GM21786 (cell line): ENCODE data around the gene UBAC2.

Experiments used
- ATAC-seq: cut with Tn5 transposase; IDR thresholded peaks from one replicate; pipeline ENCODE4 v1.9.1; 2021; ENCODE audit not compliant: unreplicated experiment

The UBAC2 gene

GRCh38 chr13:99267927-99268326 lies 67.3 kb downstream of the UBAC2 start:
- ATAC-seq: no peak

GRCh38 chr13:99268822-99269221 lies 68.2 kb downstream of the UBAC2 start:
- ATAC-seq: no peak

DNA sequence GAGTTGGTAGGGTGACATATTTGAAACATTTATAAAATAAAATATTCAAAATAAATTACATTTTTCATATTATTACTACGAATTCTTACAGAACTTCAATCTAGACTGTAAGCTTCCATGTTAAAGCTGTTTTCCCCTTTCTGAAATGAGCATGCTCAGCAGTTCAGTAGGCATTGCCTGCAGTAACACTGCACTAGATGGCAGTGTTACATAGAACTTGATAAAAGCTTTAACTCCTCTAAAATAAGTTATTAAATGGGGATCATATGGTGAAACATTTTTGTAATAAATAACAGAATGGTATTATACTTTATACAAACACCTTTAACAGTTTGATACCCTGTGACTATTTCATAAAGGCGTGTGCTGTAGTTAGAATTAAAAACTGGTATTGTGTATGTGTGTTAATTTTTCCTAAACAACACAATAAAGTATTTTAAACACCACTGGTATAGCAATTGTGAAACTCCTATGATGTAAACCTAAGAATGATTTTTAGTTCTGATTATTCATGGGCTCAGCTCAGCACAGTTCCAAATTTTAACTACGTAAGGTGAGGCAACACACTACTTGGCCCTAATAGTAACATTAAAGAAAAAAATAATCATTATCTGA lies 69.1 kb downstream of the UBAC2 start:
- ATAC-seq: peak; percentile 74

DNA sequence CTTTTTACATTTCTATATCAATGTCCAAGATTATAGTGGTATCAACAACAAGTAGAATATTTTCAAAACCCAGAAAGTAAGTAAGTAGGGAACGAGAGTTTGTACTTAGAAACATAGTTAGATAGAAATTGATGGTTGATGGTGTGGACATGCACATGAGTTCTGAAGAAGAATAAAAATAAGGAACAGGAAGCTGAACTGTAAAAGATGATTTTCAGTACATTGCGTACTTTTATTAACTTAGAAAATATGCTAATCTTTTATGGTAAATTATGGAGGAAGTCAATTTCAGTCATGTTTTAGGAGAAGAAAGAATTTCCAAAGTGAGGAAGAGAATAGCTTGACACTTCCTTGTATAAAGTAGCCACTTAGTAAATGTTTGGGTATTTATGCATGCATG lies 69.9 kb downstream of the UBAC2 start:
- no peak for ATAC-seq

DNA sequence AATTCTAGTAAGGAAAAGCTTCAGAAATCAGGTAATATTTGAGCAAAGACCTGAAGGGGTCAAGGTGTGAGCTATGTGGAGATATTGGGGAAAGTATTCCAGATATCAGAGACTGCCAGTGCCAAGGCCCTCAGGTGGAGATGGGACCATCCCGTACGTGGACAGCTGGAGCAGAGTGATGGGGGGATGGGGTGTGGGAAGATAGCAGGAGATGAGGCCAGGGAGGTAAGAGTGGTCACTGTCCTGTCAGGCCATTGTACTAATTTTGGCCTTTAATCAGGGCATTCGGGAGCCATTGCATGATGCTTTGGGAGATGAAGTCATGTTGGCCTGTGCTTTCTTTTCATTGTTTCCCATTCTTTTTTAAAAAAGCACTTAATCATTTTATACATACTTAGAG lies 70.6 kb downstream of the UBAC2 start:
- ATAC-seq: no peak

- ATAC-seq: no peak
Measured at GRCh38 chr13:99272481-99272880, 71.8 kb downstream of the UBAC2 start.

GRCh38 chr13:99273128-99273527 lies 72.5 kb downstream of the UBAC2 start:
- ATAC-seq: no peak

GRCh38 chr13:99275093-99275469 lies 74.4 kb downstream of the UBAC2 start:
- ATAC-seq: no peak

DNA sequence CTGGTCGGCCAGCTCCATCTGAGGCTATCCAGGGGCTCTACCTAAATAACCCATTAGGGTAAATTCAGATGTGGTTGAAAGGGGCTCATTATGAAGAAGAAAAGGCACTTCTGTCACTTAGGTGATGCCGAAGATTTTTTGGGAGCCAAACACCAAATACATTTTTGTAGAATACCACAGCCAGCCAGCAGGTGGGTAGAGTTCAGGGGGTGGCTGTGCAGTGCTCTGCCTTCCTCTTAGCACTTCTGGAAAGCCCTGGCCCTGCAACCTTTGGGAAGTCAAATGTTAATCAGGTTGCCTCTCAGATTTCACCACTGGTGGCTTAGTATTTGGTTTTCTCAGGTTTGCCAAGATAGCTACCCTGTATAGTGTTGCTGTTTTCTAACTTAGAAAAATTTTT lies 76.1 kb downstream of the UBAC2 start:
- ATAC-seq: no peak

DNA sequence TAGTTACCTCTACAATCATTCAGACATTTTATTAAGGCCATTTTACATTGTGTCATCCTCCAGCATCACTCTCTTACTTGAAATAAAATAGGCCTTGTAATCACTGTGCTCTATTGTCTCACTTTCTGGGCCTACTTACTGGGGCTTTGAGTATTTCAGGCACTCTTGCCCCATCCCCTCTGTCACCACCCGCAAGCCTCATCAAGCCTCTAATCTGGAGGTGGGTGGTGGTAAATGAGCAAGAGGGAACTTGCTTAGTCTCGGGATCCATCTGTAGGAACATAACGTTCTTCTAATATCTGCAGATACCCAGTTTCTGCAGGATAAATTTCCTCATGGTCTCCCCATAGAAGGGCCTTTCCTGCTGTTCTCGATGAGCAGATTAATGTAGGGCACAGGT lies 77.0 kb downstream of the UBAC2 start:
- no peak for ATAC-seq

DNA sequence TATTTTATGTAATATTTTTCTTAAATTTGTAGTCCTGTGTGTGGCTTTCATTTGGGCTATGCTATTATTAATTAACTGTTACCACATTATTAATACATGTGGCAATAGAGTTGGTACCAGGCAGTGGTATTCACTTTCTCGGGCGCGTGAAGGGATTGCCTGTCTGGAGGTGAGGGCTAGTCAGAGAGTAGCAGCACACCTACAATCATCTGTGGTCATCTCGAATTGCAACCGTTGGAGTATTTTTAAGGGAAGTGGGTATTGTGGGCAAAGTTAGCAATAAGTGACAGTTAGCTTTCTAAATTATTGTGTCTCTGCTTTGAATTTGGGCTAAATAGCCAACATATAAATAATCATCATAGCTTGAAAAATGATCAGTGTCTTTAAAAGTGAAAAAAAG lies 77.5 kb downstream of the UBAC2 start:
- no peak for ATAC-seq

DNA sequence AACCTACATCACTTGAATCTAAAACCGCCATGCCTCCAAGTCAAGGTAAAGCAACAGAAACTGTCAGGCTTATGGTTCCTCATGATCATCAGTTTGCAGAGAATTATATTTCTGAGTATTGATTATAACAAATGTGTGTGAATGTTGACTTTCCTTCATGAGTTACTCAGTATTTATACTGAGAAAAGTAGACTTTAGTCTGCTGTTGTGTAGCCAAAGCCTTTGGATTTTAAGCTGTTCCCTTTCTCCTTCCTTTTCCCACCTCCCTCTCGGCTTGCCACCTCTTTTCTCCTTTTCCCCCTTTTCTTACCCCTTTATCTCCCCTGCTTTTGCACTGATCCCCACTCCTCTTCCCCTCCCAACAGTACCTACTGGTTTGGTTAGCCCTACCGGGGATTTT lies 78.2 kb downstream of the UBAC2 start:
- ATAC-seq: no peak

- no peak for ATAC-seq
Measured at GRCh38 chr13:99279637-99280036, 79.0 kb downstream of the UBAC2 start.

GRCh38 chr13:99280166-99280565 lies 79.5 kb downstream of the UBAC2 start:
- ATAC-seq: no peak

GRCh38 chr13:99281811-99282263 lies 81.2 kb downstream of the UBAC2 start:
- ATAC-seq: peak; percentile 77

- ATAC-seq: peak; percentile 62
Measured at GRCh38 chr13:99282264-99283231, 81.9 kb downstream of the UBAC2 start.

GRCh38 chr13:99285432-99286182 lies 85.0 kb downstream of the UBAC2 start:
- no peak for ATAC-seq

DNA sequence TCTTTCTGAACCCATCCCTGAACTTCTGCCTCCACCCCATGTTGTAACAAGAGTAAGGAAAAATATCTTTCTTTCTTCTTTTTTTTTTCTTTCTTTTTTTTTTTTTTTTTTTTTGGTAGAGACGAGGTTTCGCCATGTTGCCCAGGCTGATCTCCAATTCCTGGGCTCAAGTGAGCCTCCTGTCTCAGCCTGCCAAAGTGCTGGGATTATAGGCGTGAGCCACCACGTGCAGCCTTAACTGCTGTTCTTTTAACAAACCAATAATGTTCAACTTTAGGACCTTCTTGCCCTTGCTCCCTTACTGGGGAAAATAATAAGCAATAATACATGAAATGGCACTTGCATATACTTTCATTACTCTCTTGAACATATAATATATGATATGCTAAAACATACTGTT lies 86.9 kb downstream of the UBAC2 start:
- ATAC-seq: no peak

- ATAC-seq: peak; percentile 95
Measured at GRCh38 chr13:99288089-99288488, 87.4 kb downstream of the UBAC2 start.

DNA sequence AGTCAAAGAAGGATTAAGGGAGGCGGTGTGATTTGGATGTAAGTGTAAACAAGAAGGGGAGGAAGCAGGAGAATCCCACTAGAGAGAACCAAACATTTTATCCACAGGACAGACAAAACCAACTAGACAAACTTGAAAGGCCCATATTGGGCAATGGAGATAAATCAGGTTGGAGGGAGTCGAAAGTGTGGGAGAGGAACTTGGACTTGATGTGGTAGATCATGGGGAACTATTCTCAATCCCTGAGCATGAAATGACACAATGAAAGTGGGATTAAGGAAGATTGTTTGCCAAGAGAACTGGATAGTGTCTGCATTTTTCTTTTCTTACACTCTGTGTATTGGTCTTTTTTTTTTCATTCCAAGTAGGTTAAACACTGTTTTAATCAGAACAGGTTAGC lies 88.6 kb downstream of the UBAC2 start:
- no peak for ATAC-seq

GRCh38 chr13:99289674-99290337 lies 89.2 kb downstream of the UBAC2 start:
- ATAC-seq: no peak
